Measurements from ENCODE around the gene PLEKHA6.
A peak's percentile ranks its signal among the peaks of the same experiment; 100 is the strongest.

Gene PLEKHA6

DNA sequence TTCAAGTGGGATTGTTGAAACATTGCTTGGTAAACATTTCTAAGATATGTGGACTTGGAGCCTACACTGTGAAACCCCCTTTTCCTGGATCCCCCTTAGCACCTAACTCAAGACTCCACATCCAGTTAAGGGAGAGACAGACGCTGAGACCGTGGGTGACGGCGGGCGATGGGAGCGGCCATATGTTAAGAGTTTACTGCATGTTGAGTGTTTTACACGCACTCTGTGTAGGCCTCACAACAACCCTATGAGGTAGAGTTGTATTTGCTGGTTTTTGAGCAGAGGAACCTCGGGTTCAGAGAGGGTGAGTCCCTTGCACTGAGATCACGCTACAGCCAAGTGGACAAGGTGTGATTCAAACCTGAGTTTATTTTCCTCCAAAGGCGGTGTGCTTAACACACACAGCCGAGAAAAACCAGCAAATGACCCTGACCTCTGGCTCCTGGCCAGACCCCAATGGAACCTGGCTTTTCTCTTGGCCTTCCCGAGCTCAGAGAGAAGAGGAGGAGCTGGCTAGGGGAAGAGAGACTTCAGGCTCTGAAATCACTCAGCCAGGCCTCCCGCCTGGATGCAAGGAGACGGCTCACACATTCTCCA lies 99.0 kb downstream of the PLEKHA6 start:
- TF ChIP-seq, protein P1, sequence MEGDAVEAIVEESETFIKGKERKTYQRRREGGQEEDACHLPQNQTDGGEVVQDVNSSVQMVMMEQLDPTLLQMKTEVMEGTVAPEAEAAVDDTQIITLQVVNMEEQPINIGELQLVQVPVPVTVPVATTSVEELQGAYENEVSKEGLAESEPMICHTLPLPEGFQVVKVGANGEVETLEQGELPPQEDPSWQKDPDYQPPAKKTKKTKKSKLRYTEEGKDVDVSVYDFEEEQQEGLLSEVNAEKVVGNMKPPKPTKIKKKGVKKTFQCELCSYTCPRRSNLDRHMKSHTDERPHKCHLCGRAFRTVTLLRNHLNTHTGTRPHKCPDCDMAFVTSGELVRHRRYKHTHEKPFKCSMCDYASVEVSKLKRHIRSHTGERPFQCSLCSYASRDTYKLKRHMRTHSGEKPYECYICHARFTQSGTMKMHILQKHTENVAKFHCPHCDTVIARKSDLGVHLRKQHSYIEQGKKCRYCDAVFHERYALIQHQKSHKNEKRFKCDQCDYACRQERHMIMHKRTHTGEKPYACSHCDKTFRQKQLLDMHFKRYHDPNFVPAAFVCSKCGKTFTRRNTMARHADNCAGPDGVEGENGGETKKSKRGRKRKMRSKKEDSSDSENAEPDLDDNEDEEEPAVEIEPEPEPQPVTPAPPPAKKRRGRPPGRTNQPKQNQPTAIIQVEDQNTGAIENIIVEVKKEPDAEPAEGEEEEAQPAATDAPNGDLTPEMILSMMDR (conservative IDR thresholded peaks at IDR 0.05; ENCODE audit: low read depth): no peak
- CTCF ChIA-PET: interaction anchor here (0.9 to 4.8 kb wide), 3 partner anchors 53 to 102 kb away, joined by 3 to 45 read pairs (median 19); no protein-coding TSS in a partner anchor
- POLR2A ChIA-PET (ENCODE audit: low non-redundant PET): no interaction called here
- DNase-seq (ENCODE audit: low spot score): no peak
- no peak overlapping the region for H3K27ac ChIP-seq

DNA sequence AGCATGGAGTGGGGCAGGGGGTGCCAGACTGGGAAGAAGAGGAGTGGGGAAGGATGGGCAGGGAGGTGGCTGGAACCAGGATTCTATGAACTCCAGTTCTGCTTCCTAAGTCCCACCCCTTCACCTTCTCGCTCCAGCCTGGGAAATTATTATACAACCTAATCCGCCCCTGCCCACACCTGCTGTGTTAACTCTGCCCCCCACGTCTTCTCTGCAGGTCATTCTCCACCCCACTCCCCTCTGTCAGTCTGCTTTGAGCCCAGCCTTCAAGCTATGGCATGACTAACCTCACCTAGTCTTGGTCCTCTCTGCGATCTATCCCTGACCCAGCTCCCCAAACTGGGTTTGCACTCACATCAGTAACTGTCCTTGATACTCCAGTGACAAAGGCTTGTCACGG lies 99.9 kb downstream of the PLEKHA6 start:
- CTCF ChIA-PET: interaction anchor here (0.7 to 4.8 kb wide), 5 partner anchors 42 to 103 kb away, joined by 3 to 45 read pairs (median 3); no protein-coding TSS in a partner anchor
- no peak overlapping the region for H3K27ac ChIP-seq
- TF ChIP-seq, protein P1 (conservative IDR thresholded peaks at IDR 0.05; ENCODE audit: low read depth): no peak
- POLR2A ChIA-PET (ENCODE audit: low non-redundant PET): no interaction called here
- no peak for DNase-seq (ENCODE audit: low spot score)

DNA sequence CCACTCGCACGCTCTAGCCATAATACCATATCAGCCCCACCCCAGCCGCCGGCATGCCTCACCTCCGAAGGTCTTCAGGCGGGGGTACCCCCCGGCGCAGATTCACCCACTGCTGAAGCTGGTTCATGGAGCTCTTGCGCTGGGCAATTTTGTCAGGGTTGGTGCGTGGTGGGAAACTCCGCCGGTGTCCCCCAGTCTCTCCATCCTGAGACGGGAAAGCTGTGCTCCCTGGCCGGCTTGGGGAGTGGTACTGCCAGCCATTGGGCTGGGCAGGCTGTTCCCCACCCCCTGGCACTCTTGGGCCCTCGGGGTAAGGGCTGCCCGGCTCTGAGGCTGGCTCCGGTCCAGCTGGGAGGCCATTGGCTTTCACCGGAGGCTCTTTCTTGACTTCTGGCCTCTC lies 100.5 kb downstream of the PLEKHA6 start:
- ChIA-PET POLR2A (ENCODE audit: low non-redundant PET) (no interaction called here), CTCF (interaction anchor here (0.8 to 4.8 kb wide), 14 partner anchors 11 to 139 kb away, joined by 3 to 45 read pairs (median 5); partner anchors contain the start of gene PLEKHA6)
- H3K27ac ChIP-seq: no peak overlapping the region
- no peak for DNase-seq (ENCODE audit: low spot score)
- TF ChIP-seq, protein P1 (conservative IDR thresholded peaks at IDR 0.05; ENCODE audit: low read depth): no peak

DNA sequence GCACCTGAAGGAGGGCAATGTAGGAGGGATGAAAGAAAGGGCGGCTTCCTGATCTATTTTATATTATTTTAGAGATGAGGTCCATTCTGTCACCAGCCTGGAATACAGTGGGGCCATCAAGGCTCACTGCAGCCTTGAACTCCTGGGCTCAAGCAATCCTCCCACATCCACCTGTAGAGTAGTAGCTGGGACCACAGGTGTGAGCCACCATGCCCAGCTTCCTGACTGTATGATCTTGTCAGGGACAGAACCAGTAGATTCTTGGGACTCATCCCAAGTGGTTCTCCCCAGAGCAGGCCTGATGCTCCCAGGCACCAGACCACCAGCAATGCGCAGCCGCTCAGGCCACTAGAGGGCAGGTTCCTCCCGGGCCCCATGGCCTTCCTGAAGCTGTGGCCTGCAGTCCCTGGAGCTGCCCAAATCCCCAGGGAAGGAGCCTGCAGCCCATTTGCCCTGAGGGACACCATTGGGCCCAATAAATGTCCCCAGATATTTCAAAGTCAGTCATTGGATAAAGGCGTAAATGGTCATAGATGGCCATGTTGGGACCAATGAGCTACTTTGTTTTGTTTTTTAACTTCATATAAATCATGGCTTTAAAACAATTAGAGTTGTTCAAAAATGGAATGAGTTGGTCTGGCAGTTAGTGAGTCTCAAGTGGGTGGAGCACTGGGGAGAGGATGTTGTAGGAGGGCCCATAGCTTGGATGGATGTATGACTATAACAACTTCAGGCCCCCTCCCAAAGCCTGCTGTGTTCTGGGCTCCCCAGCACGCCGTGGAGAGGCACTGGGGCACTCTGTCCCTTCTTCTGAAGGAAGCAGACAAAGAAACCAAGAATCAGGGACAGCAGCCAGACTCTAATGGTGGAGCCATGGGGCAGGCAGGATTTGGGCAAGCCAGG lies 101.3 kb downstream of the PLEKHA6 start:
- peak; percentile 82 for DNase-seq (ENCODE audit: low spot score)

DNA sequence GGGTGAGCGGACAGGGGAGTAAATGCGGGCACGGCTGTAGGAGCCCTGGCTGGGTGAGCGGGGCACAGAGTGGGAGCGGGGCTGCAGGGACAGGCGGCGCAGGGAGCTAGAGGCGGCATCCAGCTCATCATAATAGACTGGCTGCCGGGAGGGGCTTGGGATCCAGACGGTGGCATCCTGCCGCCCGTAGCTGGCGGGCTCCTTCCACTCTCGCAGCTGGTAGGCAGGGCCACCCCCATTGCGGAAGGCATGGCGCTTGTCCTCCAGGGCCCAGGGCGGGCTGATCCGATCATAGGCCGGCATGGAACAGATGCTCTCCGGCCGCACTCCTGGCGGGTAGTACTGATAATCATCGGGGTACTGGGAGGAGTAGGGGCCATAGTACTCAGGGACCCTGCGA lies 102.3 kb downstream of the PLEKHA6 start:
- H3K27ac ChIP-seq: no peak overlapping the region
- ChIA-PET CTCF (interaction anchor here (0.5 to 4.8 kb wide), 8 partner anchors 9 to 158 kb away, joined by 3 to 45 read pairs (median 6); partner anchors contain the start of gene PLEKHA6), POLR2A (ENCODE audit: low non-redundant PET) (no interaction called here)
- DNase-seq (ENCODE audit: low spot score): no peak
- TF ChIP-seq, protein P1 (conservative IDR thresholded peaks at IDR 0.05; ENCODE audit: low read depth): no peak

More for the DNA sequence above, 101.3 kb downstream of the PLEKHA6 start:
- POLR2A ChIA-PET (ENCODE audit: low non-redundant PET): interaction anchor here (0.9 kb wide), 1 partner anchor 105 kb away, joined by 3 read pairs; no protein-coding TSS in a partner anchor
- CTCF ChIA-PET: interaction anchor here (0.5 to 4.8 kb wide), 26 partner anchors 10 to 533 kb away, joined by 3 to 45 read pairs (median 4); partner anchors contain the start of gene PLEKHA6
- TF ChIP-seq, protein P1 (conservative IDR thresholded peaks at IDR 0.05; ENCODE audit: low read depth): peak; percentile 51
- H3K27ac ChIP-seq: no peak overlapping the region

DNA sequence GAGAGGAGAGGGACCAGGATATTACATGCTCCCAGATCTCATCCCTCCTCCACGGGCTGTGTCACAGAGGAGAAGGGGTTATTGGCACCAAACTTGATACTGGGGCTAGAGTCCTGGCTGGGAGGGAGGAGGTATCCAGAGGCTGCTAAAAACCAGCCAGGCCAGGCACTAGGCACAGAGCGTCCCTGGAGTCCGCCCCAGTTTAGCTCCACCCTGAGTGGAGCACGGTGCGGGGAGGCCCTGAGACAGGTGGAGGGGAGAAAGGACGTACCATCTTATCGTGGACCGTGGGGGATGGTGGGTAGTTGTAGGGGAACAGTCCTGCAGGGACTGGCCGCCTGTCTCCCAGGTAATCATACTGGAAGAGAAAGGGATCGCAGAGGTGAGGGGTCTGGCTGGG lies 103.2 kb downstream of the PLEKHA6 start:
- DNase-seq (ENCODE audit: low spot score): no peak
- H3K27ac ChIP-seq: no peak overlapping the region
- CTCF ChIA-PET: interaction anchor here (0.5 to 4.8 kb wide), 7 partner anchors 44 to 117 kb away, joined by 3 to 45 read pairs (median 4); partner anchors contain the start of gene PLEKHA6
- POLR2A ChIA-PET (ENCODE audit: low non-redundant PET): interaction anchor here (0.6 kb wide), 1 partner anchor 10 kb away, joined by 3 read pairs; no protein-coding TSS in a partner anchor
- TF ChIP-seq, protein P1 (conservative IDR thresholded peaks at IDR 0.05; ENCODE audit: low read depth): no peak
